ENCODE measurements around the gene CDKL4. TPM values are rescaled to one million over a fixed set of nuclear protein-coding genes. Genes with fewer than 3 reads are reported as not detected.

Gene CDKL4
- total and polyA plus RNA-seq, 12 donors = 0.16 to 3.9 (median 1.5) TPM

GRCh38 chr2:39216346-39217191 is 27.2 kb downstream of the CDKL4 start:
- intact Hi-C loops (cut with DNase I) = no loop called here
- 75 to 78% (median 77%) methylated on average over 12 of the region's 12 CpGs for whole genome bisulfite sequencing, 4 donors
- no peak overlapping the region for H3K27ac ChIP-seq

DNA sequence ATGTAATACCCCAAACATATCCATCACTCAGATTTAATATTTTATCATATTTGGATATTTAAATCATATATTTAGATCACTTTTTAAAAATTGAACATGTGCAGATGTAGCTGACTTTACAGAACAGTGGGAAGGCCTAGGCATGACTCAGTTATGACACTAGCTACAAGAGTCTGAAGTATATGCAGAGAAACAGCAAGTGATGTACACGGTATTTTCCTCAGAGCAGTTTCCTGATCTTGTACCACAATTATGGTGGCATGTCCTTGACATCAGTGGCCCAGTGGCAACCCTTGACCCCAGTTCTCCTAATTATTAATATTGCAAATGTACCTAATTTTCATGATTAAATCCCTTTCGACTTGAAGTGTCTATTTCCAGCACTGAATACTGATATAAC is 28.2 kb downstream of the CDKL4 start:
- no peaks in the 10 kb centered on the region for H3K9me3 ChIP-seq (replicated peaks in 1 of 3)
- TF ChIP-seq POLR2A (IDR thresholded peaks at IDR 0.05) = no peak
- TF ChIP-seq, protein P1, sequence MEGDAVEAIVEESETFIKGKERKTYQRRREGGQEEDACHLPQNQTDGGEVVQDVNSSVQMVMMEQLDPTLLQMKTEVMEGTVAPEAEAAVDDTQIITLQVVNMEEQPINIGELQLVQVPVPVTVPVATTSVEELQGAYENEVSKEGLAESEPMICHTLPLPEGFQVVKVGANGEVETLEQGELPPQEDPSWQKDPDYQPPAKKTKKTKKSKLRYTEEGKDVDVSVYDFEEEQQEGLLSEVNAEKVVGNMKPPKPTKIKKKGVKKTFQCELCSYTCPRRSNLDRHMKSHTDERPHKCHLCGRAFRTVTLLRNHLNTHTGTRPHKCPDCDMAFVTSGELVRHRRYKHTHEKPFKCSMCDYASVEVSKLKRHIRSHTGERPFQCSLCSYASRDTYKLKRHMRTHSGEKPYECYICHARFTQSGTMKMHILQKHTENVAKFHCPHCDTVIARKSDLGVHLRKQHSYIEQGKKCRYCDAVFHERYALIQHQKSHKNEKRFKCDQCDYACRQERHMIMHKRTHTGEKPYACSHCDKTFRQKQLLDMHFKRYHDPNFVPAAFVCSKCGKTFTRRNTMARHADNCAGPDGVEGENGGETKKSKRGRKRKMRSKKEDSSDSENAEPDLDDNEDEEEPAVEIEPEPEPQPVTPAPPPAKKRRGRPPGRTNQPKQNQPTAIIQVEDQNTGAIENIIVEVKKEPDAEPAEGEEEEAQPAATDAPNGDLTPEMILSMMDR (IDR thresholded peaks at IDR 0.05) = no peak
- WGBS, 4 donors = 84 to 93% (median 88%) methylated on average over 2 of the region's 2 CpGs
- DNase-seq = no peak
- no peak overlapping the region for H3K4me3 ChIP-seq
- H3K36me3 ChIP-seq (replicated peaks in 1 of 2) = no peaks in the 10 kb centered on the region
- H3K27me3 ChIP-seq = no peaks in the 10 kb centered on the region
- H3K27ac ChIP-seq = no peak overlapping the region
- H3K4me1 ChIP-seq (replicated peaks in 1 of 2) = no peaks in the 10 kb centered on the region
- intact Hi-C loops (cut with DNase I) = no loop called here

More at GRCh38 chr2:39216346-39217191, 27.2 kb downstream of the CDKL4 start:
- no peak overlapping the region for H3K4me3 ChIP-seq
- no peaks in the 10 kb centered on the region for H3K27me3 ChIP-seq
- H3K4me1 ChIP-seq (replicated peaks in 1 of 2) = no peaks in the 10 kb centered on the region
- no peak for DNase-seq
- H3K9me3 ChIP-seq (replicated peaks in 1 of 3) = no peaks in the 10 kb centered on the region
- no peaks in the 10 kb centered on the region for H3K36me3 ChIP-seq (replicated peaks in 1 of 2)
- TF ChIP-seq POLR2A (IDR thresholded peaks at IDR 0.05) = no peak
- TF ChIP-seq, protein P1 (IDR thresholded peaks at IDR 0.05) = no peak

GRCh38 chr2:39213015-39213414 is 30.8 kb downstream of the CDKL4 start:
- no peak for DNase-seq
- intact Hi-C loops (cut with DNase I) = no loop called here
- WGBS, 4 donors = 93 to 100% (median 99%) methylated on average over 1 of the region's 1 CpG
- TF ChIP-seq, protein P1 (IDR thresholded peaks at IDR 0.05) = no peak
- TF ChIP-seq POLR2A (IDR thresholded peaks at IDR 0.05) = no peak
- H3K4me1 ChIP-seq (replicated peaks in 1 of 2) = no peaks in the 10 kb centered on the region
- no peaks in the 10 kb centered on the region for H3K27me3 ChIP-seq
- no peaks in the 10 kb centered on the region for H3K36me3 ChIP-seq (replicated peaks in 1 of 2)
- no peaks in the 10 kb centered on the region for H3K9me3 ChIP-seq (replicated peaks in 1 of 3)
- no peak overlapping the region for H3K27ac ChIP-seq
- H3K4me3 ChIP-seq = no peak overlapping the region

GRCh38 chr2:39210846-39211245 is 32.9 kb downstream of the CDKL4 start:
- TF ChIP-seq POLR2A (IDR thresholded peaks at IDR 0.05) = no peak
- TF ChIP-seq, protein P1 (IDR thresholded peaks at IDR 0.05) = no peak
- WGBS, 4 donors = 67 to 86% (median 78%) methylated on average over 1 of the region's 1 CpG
- intact Hi-C loops (cut with DNase I) = no loop called here

More at GRCh38 chr2:39210846-39211245, 32.9 kb downstream of the CDKL4 start:
- H3K36me3 ChIP-seq (replicated peaks in 1 of 2) = no peaks in the 10 kb centered on the region
- no peak for DNase-seq
- H3K27me3 ChIP-seq = no peaks in the 10 kb centered on the region
- H3K27ac ChIP-seq = no peak overlapping the region
- H3K4me1 ChIP-seq (replicated peaks in 1 of 2) = no peaks in the 10 kb centered on the region
- H3K4me3 ChIP-seq = no peak overlapping the region
- no peaks in the 10 kb centered on the region for H3K9me3 ChIP-seq (replicated peaks in 1 of 3)
